GM11168 (cell line): ENCODE data around the gene LRRC4C.

ENCODE experiments used
- in situ Hi-C: fragments of 300-500 bp; cut with MboI; formaldehyde crosslinking; loops from one replicate; pipeline ENCODE4 v1.12.0; 2022; ENCODE audit warnings: low sequenced_read_pairs; ENCODE audit not compliant: unreplicated experiment

LRRC4C gene

GRCh38 chr11:40819230-40819629 is 640.2 kb downstream of the LRRC4C start:
- in situ Hi-C loops = no loop called here

GRCh38 chr11:40816976-40817375 is 642.5 kb downstream of the LRRC4C start:
- in situ Hi-C loops = no loop called here

- in situ Hi-C loops = no loop called here
Observed at GRCh38 chr11:40797981-40798380, 661.5 kb downstream of the LRRC4C start.

GRCh38 chr11:40787224-40787623 is 672.2 kb downstream of the LRRC4C start:
- in situ Hi-C loops = no loop called here

- in situ Hi-C loops = no loop called here
Observed at GRCh38 chr11:40763046-40763445, 696.4 kb downstream of the LRRC4C start.

- in situ Hi-C loops = no loop called here
Observed at GRCh38 chr11:40759341-40759740, 700.1 kb downstream of the LRRC4C start.

GRCh38 chr11:40754297-40754696 is 705.2 kb downstream of the LRRC4C start:
- in situ Hi-C loops = no loop called here

- in situ Hi-C loops = no loop called here
Observed at GRCh38 chr11:40746282-40746681, 713.2 kb downstream of the LRRC4C start.

- in situ Hi-C loops = no loop called here
Observed at GRCh38 chr11:40732132-40732531, 727.3 kb downstream of the LRRC4C start.

- in situ Hi-C loops = loop anchor here (25.0 kb wide), 1 partner anchor 410 kb away; no protein-coding TSS in a partner anchor
Observed at GRCh38 chr11:40722179-40722795, 737.2 kb downstream of the LRRC4C start.

GRCh38 chr11:40716344-40717130 is 742.9 kb downstream of the LRRC4C start:
- in situ Hi-C loops = loop anchor here (25.0 kb wide), 1 partner anchor 404 kb away; no protein-coding TSS in a partner anchor

GRCh38 chr11:40713083-40713482 is 746.4 kb downstream of the LRRC4C start:
- in situ Hi-C loops = loop anchor here (25.0 kb wide), 1 partner anchor 401 kb away; no protein-coding TSS in a partner anchor

GRCh38 chr11:40701027-40701426 is 758.4 kb downstream of the LRRC4C start:
- in situ Hi-C loops = loop anchor here (25.0 kb wide), 1 partner anchor 389 kb away; no protein-coding TSS in a partner anchor

GRCh38 chr11:40689823-40690222 is 769.6 kb downstream of the LRRC4C start:
- in situ Hi-C loops = no loop called here

- in situ Hi-C loops = no loop called here
Observed at GRCh38 chr11:40688369-40688768, 771.1 kb downstream of the LRRC4C start.

GRCh38 chr11:40686765-40687164 is 772.7 kb downstream of the LRRC4C start:
- in situ Hi-C loops = no loop called here

- in situ Hi-C loops = no loop called here
Observed at GRCh38 chr11:40683010-40683409, 776.4 kb downstream of the LRRC4C start.

- in situ Hi-C loops = no loop called here
Observed at GRCh38 chr11:40679276-40679675, 780.2 kb downstream of the LRRC4C start.

GRCh38 chr11:40647295-40647694 is 812.2 kb downstream of the LRRC4C start:
- in situ Hi-C loops = no loop called here

GRCh38 chr11:40642284-40642683 is 817.2 kb downstream of the LRRC4C start:
- in situ Hi-C loops = no loop called here

GRCh38 chr11:40619654-40620053 is 839.8 kb downstream of the LRRC4C start:
- in situ Hi-C loops = no loop called here

- in situ Hi-C loops = no loop called here
Observed at GRCh38 chr11:40606800-40607199, 852.7 kb downstream of the LRRC4C start.
